NCI-H345 (cell line): ENCODE measurements around the gene EEF1G.
A peak's percentile ranks its signal among the peaks of the same experiment; 100 is the strongest.
"Not testable (repeated sequence)": the region's sequence is repeated elsewhere in the genome, so short reads cannot be mapped to it uniquely, and the experiment has no call there.

ENCODE experiments used
- DNase-seq: peaks from one replicate; lab custom pipeline; 2025; lab: John Stamatoyannopoulos, UW

The EEF1G gene

DNA sequence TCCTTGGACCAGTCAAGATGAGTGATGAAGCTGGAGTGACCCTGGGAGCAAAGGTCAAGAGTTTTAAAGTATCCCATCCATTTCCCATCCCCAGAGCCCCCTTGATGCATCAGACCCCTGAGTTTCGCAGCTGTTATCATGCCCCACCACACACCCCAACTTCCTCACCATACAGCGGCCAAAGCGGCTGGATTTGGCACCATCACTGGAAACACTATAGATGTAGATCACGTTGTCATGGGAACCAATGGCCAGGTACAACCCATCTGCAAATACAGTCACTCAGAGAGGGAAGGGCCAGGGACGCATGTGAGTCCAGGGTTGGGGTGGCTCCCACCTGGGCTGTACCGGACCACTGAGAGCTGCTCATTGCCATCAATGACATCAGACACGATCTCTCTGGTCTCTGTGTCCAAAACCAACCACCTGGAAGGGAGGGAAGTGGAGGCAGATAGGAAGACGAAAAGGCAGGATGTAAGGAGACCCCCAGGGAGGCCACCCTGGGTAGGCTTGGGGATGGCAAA lies 30.1 kb upstream of the EEF1G start:
- no peak for DNase-seq

DNA sequence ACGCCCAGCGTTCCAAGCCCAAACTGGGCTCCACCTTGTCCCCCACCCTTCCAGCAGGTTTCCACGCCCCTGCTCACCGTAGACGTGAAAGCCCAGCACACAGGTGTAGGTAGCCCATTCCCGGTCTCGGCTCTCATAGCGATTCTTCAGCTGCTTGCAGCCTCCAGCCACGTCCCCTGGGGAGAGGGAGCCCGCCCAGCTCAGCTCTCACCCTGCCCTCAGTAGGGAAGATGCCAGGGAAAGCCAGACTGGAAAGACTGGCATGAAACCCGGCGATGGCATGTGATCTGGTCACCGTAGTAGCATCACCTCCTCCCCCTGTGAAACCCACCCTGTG lies 29.3 kb upstream of the EEF1G start:
- DNase-seq = no peak

DNA sequence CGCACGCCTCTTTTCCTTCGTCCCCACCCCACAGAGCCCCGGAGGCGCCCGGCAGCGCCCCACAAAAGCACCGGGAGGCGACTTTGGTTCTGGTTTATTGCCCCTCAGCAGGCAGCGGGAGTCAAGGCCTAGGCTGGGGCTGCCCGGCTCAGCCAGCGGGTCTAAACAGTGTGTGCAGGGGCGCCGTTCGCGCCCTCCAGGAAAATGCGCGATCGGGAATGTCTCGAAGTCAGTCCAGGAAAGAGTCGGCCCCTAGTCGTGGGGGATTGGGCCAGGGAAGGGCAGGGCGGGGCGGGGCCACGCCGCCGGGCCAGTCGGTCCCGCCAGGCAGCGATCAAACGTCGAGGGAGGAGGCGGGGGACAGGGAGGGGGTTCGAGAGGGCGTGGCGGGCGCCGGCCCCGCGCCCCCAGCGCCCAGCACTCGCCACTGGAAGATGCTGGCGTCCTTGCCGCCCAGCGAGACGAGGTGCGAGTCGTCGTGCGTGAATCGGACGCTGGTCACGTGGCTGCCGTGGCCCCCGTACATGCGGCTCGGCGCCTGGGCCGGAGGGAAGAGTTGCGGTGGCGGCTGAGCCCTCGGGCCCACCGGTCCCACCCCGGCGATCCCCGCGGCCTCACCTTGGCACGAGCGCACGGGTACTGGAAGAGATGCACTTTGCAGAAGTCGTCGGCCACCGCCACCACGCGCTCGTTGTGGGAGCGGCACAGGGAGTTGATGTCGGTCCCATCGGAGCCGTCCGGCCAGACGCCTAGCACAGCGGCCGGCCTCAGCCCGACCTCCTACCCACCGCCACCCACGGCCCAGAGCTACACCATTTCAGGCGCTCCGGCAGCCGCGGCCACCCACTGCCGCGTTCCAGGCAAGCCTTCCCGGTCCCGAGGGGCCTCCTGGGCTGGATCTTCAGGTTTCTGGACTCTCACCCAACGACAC lies 28.7 kb upstream of the EEF1G start:
- peak; percentile 72 for DNase-seq

DNA sequence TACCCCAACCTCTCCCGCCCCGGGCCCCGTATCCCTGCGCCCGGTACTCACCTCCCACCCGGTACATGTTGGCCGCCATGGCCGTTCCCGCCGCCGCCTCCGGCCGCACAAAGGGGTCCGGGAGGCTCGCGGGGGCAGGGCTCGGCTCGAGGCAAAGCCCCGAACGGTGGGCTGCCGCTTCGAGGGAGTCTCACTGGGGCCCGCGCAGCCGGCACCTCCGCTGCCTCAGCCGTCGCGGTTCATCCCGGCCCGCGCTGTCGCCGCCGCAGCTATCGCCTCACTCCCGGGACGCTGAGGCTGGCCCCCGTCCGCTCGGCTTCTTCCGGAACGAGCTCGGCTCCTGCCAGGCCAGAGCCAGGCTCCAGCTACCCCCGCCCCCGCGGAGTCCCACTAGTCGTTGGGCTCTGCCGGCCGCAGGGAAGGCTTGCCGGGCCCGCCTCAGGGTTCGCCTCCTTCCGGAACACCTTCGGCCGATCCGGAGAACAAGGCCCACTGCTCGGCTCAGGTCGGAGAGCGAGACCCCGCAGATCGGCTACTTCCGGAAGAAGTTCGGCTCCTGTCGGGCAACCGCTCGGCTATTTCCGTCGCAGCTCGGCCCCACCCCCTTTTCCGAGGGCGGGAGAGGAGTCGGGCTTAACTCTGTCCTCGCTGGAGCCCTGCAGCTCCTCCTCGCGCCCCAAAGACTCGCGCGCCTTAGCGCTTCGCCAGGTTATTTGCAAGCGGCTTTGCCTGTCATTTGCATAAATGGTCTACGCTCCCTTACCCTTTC lies 27.9 kb upstream of the EEF1G start, which contains the start of gene MTA2:
Gene MTA2 (minus strand): TSS at position 494 of the 769 bp plus-strand sequence. CDS start 415 bp downstream, at position 79.
- peak; percentile 98 for DNase-seq

DNA sequence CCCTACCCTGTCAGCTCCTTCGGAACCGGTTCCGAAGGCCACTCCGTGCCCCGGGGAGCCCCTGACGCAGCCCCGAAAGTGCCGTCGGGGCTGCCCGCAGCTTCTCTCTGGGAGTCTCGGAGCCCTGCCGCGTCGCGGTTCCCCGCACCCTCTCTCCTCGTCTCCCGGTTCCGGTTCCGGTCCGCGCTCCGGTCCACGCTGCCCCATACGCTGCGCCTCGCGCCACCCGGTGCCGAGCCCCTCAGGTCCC lies 27.4 kb upstream of the EEF1G start:
- no peak for DNase-seq

DNA sequence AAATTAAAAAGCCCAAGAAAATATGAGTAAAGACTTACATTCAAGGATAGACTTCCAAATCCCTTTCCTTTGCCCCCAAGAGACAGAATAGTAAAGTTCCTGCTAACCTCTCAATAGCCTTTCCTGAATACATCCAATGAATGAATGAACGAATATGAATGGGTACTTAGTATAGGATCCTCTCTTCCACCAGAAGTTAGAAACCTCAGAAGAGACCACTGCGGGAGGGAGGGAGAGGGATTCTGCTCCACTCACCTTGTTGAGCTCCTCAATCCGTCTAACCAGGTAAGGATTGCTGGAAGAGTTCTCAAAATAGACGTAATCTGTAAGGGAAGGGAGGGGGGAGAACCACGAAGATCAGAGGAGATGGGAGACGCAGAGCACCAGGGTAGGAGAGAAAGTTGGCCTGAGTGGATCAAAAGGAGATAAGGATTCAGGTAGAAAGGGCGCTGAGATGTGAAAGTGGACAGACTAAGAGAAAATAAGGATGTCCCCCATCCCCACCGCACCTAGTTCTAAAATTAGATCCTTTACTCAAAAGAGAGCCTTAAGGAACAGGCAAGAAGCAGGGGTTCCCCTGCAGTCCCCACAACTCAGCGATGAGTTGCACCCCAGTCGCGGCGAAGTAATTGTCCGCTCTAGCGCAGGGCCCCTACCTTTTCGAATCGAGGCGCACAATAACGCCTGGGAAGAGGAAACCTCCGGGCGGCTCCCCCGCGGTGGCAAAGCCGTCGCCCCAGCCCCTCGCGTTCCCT lies 26.9 kb upstream of the EEF1G start:
- DNase-seq = no peak

DNA sequence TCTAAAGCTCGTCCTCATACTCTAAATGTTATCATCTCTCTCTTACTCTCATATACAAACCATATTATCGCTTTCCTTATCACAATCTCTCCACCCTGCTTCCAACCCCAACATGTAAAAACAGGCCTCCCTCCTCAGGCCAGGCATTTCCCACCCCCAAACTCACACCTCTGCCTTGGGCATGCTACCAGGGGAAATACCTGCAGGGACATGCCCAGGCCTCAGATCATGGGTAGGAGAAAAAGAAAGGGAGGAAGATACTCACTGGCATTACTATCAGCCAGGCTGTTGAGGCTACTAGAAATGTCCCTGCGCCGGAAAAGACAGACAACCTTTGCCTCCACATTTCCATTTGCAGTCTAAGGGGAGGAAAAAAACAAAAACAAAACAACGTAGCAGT lies 26.2 kb upstream of the EEF1G start:
- DNase-seq = no peak

DNA sequence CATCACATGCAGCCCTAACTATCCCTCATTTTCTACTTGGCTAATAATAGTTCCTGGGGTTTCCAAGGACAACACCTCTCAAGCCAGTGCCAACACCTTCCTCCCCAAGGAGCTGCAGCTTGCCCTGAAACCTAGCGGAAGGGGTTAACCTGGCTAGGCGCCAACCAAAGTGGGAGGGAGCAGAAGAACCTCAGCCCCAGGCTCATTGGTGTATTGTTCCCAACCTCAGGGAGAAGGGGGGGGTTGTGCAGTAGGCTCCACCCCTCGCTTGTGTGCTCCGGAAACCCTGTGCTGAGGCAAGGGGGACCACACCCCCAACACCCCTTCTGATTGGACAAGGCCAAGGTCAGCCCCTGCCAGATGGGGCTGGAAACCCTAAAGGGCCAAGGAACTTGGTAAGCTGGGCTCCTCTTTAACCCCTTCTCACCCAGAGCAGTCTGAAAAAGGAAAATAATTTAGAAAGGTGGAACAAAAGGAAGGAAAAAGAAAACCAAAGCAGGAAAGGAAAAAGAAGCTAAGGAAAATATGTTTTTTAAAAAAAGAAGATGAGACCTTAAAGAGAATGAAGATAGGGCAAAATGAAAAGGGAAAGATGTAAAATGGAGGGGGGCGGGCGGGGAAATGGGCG lies 25.5 kb upstream of the EEF1G start:
- peak; percentile 91 for DNase-seq

DNA sequence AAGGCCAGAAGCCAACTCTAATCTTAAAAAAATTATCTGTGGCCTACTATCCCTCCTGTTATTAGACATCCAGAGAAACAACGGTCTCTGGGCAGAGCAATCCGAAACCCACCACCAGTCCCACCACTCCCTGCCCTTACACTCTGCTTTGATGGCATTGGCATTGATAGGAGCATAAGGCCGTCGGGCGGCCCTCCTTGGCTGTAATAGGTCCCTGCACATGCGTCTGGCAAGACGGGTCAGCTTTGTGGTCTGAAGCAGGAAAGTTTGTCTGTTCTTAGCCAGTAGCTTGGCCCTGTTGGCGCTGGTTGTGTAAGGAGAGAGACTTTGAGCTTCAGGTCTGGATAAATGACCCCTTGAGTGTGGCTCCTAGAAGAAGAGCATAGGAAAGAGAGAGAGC lies 21.4 kb upstream of the EEF1G start:
- no peak for DNase-seq

DNA sequence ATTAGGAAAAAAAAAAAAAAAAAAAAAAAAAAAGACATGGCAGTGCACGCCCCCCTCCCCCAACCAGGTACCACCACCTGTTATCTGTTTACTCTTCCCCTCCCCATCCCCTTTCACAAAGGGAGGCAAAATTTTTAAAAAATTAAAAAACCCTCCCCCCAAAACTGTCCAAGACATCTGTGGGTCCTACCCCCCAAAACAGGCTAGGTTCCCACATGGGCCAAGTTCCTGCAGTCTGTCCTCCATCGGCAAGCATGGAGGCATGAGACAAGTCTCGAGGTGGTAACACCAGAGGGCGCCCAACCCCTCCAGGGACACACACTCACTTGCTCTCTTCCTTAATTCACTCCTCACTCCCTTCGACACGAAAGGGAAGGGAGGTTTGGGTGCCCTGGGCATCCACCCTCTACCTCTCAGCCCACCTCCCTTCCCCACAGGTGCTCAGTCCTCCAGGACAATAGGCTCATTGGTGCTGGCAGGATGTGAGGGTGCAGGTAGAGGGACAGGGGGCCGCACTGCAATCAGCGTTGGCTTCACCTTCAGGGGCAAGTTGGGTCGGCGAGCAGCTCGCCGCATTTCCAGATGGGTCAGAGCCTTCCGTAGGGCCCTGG lies 19.8 kb upstream of the EEF1G start:
- peak; percentile 50 for DNase-seq

DNA sequence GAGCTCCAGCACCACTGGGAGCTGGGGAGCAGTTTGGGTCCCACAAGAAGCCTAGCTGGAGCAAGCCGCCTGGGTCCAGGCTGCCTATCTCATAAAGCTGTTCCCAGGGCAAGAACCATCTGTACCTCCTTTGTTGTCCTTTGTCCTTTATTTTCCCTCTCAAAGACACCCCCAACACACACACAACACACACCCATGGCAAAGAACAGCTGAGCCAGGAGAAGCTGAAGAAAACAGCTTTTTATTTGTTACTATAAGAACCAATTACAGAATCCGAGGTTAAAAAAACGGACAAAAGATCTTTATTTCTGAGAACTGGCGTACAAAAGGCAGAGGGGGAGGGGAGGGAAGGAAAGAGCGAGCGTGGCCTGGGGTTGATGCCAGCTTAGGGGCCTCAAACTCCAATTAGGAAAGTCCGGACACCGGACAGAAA lies 19.3 kb upstream of the EEF1G start:
- no peak for DNase-seq

DNA sequence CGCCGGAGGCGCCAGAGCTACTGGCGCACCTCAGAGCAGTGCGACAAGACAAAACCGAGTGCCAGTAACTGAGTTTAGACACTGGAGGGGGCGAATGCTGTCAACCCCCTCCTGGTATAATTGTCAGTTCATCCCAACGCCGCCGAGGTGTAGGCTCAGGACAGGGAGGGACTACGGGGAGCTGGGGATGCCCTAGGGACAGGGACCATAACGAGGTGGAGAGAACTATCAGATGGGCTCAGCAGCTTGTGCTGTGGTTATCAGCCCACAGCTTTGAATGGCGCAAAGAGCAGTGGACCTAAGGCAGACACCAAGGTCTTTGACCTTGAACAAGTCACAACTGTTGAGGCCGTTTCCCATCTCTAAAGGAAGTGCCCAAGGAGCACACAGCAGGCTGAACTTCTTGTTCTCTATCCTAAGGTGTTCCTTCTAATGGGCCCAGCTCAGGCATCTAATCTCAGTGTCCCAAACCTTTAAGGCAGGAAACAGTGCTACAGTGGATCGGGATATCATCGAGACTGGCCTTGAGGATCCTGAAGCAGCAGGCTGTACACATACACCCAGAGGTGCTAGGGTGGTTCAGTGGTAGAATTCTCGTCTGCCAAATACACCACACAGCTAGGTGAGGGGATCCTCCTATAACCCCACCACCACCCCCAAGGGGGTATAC lies 18.6 kb upstream of the EEF1G start:
- no peak for DNase-seq

DNA sequence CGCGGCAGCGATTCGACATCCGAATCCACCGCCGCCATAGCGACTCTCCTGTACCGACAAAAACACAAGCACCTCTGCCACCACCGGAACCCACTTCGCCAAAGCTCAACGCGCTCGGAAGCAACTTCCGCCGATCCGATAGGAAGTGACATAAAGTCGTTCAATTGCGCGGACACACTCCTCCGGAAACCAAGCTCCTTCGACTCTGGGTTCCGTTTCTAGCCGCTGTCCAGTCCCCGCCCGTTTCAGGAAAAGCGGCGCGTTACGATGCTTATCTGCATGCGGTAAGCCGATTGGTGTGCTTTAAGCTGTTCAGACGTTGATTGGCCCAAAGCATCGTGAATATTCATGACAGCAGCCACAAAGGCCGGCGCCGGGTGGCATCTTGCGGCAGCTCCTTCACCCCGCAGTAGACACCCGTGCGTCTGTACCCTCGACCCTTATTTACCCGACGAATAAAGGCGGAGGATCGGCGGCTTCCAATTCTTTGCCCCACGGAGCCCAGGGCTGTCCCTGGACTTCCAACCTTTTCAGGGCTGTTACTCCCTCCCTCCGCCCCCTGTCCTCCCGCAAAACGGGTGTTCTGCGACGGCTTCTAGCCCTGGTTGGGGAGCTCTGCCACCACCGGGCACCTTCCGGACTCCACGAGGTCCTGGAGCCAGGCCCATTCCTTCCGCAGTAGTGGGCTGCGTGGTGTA lies 17.9 kb upstream of the EEF1G start, which contains the start of gene TUT1:
Gene TUT1 (minus strand): TSS at position 76 of the 698 bp plus-strand sequence. CDS start 38 bp downstream, at position 38.
- DNase-seq = peak; percentile 100

DNA sequence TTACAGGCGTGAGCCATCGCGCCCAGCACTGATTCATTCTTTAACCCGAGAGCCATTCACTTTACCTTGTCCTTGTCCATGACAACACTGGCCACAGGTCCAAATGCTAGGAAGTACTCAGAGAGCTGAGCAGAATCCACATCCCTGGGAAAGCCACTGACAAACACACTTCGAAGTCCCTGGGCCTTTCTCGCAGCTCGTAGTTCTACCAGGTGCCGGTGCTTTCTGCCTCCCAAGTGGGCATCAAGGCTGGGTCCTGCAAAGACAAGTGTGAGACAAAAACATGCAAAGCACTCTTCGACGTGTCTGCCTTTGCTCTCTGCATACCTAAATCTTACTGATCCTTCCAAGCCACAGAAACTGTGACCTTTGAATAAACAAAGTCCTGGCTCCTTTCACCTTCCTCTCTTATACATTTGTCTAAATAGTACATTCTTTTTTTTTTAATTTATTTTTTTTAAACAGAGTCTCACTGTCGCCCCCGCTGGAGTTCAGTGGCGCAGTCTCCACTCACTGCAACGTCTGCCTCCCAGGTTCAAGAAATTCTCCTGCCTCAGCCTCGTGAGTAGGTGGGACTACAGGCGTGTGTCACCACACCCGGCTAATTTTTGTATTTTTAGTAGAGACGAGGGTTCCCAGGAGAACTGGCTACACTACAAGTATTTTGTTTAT lies 15.4 kb upstream of the EEF1G start:
- no peak for DNase-seq

DNA sequence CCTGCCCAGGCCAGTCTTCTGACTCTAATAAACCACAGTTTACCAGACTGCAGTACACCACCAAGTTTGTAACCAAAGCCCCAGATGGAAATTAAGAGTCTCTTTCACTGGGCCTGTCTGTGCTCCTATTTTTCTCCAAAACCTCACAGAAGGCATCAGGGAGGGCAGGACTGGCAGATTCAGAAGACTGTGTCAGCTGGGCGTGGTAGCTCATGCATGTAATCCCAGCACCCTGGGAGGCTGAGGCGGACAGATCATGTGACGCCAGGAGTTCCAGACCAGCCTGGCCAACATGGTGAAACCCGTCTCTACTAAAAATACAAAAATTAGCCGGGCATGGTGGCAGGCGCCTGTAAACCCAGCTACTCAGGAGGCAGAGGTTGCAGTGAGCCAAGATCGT lies 11.7 kb upstream of the EEF1G start:
- not testable (repeated sequence) for DNase-seq

DNA sequence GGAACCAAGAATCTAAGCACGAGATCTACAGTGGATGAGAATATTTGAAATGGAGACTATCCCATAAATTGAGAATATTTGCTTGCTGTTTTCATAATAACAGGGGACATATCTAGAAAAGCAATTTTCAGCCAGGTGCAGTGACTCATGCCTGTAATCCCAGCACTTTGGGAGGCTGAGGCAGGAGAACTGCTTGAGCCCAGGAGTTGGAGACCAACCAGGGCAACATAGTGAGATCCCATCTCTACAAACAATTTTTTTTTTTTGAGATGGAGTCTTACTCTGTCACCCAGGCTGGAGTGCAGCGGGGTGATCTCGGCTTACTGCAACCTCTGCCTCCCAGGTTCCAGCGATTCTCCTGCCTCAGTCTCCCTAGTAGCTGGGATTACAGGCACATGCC lies 8.0 kb upstream of the EEF1G start:
- DNase-seq = not testable (repeated sequence)

DNA sequence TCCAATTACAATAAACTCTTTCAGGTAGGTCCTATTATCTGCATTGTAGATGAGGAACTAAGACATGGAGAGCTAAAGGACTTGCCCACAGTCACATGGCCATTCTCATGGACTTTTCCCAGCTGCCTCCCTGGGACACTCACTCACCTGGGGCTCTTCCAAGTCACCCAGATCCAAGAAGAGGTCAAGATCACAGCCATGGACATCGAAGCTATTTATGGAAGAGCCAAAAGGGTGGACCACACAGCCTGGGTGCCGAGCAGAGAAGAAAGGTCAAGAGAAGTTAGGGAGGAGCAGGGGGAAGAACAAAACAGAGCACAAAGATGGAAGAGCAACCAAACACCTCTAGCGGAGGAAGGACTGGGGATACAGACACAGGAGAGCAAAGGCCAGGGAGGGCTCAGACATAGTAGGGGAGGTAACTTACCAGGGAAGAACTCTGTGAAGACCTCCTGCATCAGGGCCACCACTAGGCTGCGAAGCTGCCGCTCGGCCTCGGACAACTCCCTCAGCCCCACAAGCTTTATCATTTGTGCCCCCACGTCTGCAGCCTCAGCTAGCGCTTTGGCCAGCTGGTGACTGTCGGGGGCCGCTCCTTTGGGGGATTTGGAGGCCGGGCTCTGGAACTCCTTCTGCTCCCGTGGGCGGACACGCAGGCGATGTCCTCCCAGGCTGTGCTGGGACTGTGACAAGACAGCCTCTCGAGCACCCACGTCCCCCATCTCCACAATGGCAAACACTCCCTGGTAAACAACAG lies 7.4 kb upstream of the EEF1G start:
- no peak for DNase-seq

DNA sequence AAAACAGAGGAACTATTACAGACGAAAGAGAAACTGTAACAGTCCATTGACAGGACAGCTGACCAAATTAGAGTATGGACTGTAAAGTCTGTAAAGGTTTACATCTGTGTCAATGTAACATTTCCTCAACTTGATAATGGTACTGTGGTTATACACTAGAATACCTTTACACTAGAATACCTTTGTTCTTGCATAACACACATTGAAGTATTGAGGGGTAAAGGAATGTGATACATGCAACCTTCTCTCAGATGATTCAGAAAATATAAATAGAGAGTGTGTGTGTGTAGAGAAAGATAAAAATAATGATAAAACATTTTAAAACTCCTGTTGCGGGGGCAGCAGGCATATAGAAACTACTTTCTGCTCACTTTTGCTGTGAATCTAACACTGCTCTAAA lies 5.6 kb upstream of the EEF1G start:
- DNase-seq = no peak

DNA sequence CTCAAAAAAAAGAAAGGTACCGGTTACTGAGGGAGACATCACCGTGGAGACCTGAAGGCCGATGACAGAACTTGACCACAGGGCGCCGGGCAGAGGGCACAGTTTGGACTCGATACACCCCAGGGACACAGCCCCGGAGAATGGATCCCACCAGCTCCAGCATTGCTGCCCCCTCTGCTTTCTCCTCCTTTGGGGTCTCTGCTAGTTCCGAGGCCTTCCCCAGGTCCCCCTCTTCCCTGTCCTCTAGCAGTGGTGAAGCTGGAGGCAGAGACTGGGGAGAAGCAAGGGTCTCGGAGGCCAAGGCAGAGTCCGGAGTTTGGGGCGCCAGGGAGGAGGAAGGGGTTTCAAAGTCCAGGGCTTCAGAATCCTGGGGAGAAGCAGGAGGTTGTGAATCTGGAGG lies 4.8 kb upstream of the EEF1G start:
- DNase-seq = no peak
